ENCODE data around the gene SLC9A3. TPM values are rescaled to one million over a fixed set of nuclear protein-coding genes. Genes with fewer than 3 reads are reported as not detected.

The SLC9A3 gene
- total and polyA plus RNA-seq, 4 donors, result 2.3 to 7.2 (median 4.3) TPM

GRCh38 chr5:527646-528628, 3.7 kb upstream of the SLC9A3 start:
- 14% methylated on average over 51 of the region's 66 CpGs for WGBS (ENCODE audit: insufficient coverage)
- no peak for DNase-seq (ENCODE audit: low read depth in 4 of 6, low spot score in 6 of 6)
- Histone ChIP-seq H3K27me3 (ENCODE audit: control insufficient read depth, insufficient read depth, low read length) (peaks cover 79% of the 10 kb centered on the region), H3K4me3 (ENCODE audit: low read depth, low read length) (no peak overlapping the region), H3K27ac (ENCODE audit: low read depth, low read length) (no peak overlapping the region), H3K9me3 (ENCODE audit: control insufficient read depth, insufficient read depth, low read length) (no peaks in the 10 kb centered on the region), H3K36me3 (ENCODE audit: control insufficient read depth, insufficient read depth, low read length) (no peaks in the 10 kb centered on the region), H3K4me1 (ENCODE audit: control insufficient read depth, insufficient read depth, low read length) (peaks cover 47% of the 10 kb centered on the region)

GRCh38 chr5:526456-527088, 2.3 kb upstream of the SLC9A3 start:
- Histone ChIP-seq H3K4me1 (ENCODE audit: control insufficient read depth, insufficient read depth, low read length) (peaks cover 42% of the 10 kb centered on the region), H3K4me3 (ENCODE audit: low read depth, low read length) (no peak overlapping the region), H3K36me3 (ENCODE audit: control insufficient read depth, insufficient read depth, low read length) (no peaks in the 10 kb centered on the region), H3K27ac (ENCODE audit: low read depth, low read length) (no peak overlapping the region), H3K9me3 (ENCODE audit: control insufficient read depth, insufficient read depth, low read length) (no peaks in the 10 kb centered on the region), H3K27me3 (ENCODE audit: control insufficient read depth, insufficient read depth, low read length) (peaks cover 83% of the 10 kb centered on the region)
- DNase-seq (ENCODE audit: low read depth in 4 of 6, low spot score in 6 of 6), result no peak
- 85% methylated on average over 11 of the region's 14 CpGs for WGBS (ENCODE audit: insufficient coverage)

- peaks cover 83% of the 10 kb centered on the region for H3K27me3 ChIP-seq (ENCODE audit: control insufficient read depth, insufficient read depth, low read length)
- no peak overlapping the region for H3K4me3 ChIP-seq (ENCODE audit: low read depth, low read length)
- H3K27ac ChIP-seq (ENCODE audit: low read depth, low read length), result no peak overlapping the region
- H3K4me1 ChIP-seq (ENCODE audit: control insufficient read depth, insufficient read depth, low read length), result peaks cover 36% of the 10 kb centered on the region
- WGBS (ENCODE audit: insufficient coverage), result 53% methylated on average over 9 of the region's 9 CpGs
- no peaks in the 10 kb centered on the region for H3K9me3 ChIP-seq (ENCODE audit: control insufficient read depth, insufficient read depth, low read length)
- no peaks in the 10 kb centered on the region for H3K36me3 ChIP-seq (ENCODE audit: control insufficient read depth, insufficient read depth, low read length)
- DNase-seq (ENCODE audit: low read depth in 4 of 6, low spot score in 6 of 6), result no peak
Observed at GRCh38 chr5:525916-526315, 1.7 kb upstream of the SLC9A3 start.

GRCh38 chr5:524973-525761, 918 bp upstream of the SLC9A3 start:
- DNase-seq (ENCODE audit: low read depth in 4 of 6, low spot score in 6 of 6), result no peak
- Histone ChIP-seq H3K4me1 (ENCODE audit: control insufficient read depth, insufficient read depth, low read length) (peaks cover 35% of the 10 kb centered on the region), H3K27ac (ENCODE audit: low read depth, low read length) (no peak overlapping the region), H3K27me3 (ENCODE audit: control insufficient read depth, insufficient read depth, low read length) (peaks cover 76% of the 10 kb centered on the region), H3K36me3 (ENCODE audit: control insufficient read depth, insufficient read depth, low read length) (no peaks in the 10 kb centered on the region), H3K9me3 (ENCODE audit: control insufficient read depth, insufficient read depth, low read length) (no peaks in the 10 kb centered on the region), H3K4me3 (ENCODE audit: low read depth, low read length) (no peak overlapping the region)
- WGBS (ENCODE audit: insufficient coverage), result 40% methylated on average over 24 of the region's 24 CpGs

- Histone ChIP-seq H3K9me3 (ENCODE audit: control insufficient read depth, insufficient read depth, low read length) (no peaks in the 10 kb centered on the region), H3K36me3 (ENCODE audit: control insufficient read depth, insufficient read depth, low read length) (no peaks in the 10 kb centered on the region), H3K27me3 (ENCODE audit: control insufficient read depth, insufficient read depth, low read length) (peaks cover 71% of the 10 kb centered on the region), H3K27ac (ENCODE audit: low read depth, low read length) (no peak overlapping the region), H3K4me1 (ENCODE audit: control insufficient read depth, insufficient read depth, low read length) (peaks cover 31% of the 10 kb centered on the region), H3K4me3 (ENCODE audit: low read depth, low read length) (peak overlapping the region; percentile 49)
- WGBS (ENCODE audit: insufficient coverage), result under 1% methylated on average over 64 of the region's 69 CpGs
- peak in 2 of 6 donors; percentile 36 to 45 for DNase-seq (ENCODE audit: low read depth in 4 of 6, low spot score in 6 of 6)
Observed at GRCh38 chr5:523441-524222, 617 bp downstream of the SLC9A3 start.

GRCh38 chr5:522899-523440, 1.3 kb downstream of the SLC9A3 start:
- Histone ChIP-seq H3K36me3 (ENCODE audit: control insufficient read depth, insufficient read depth, low read length) (no peaks in the 10 kb centered on the region), H3K27ac (ENCODE audit: low read depth, low read length) (no peak overlapping the region), H3K4me3 (ENCODE audit: low read depth, low read length) (peak overlapping the region; percentile 49), H3K27me3 (ENCODE audit: control insufficient read depth, insufficient read depth, low read length) (peaks cover 70% of the 10 kb centered on the region), H3K4me1 (ENCODE audit: control insufficient read depth, insufficient read depth, low read length) (peaks cover 30% of the 10 kb centered on the region), H3K9me3 (ENCODE audit: control insufficient read depth, insufficient read depth, low read length) (no peaks in the 10 kb centered on the region)
- DNase-seq (ENCODE audit: low read depth in 4 of 6, low spot score in 6 of 6), result no peak
- 12% methylated on average over 20 of the region's 21 CpGs for WGBS (ENCODE audit: insufficient coverage)

- peaks cover 30% of the 10 kb centered on the region for H3K4me1 ChIP-seq (ENCODE audit: control insufficient read depth, insufficient read depth, low read length)
- H3K9me3 ChIP-seq (ENCODE audit: control insufficient read depth, insufficient read depth, low read length), result no peaks in the 10 kb centered on the region
- no peaks in the 10 kb centered on the region for H3K36me3 ChIP-seq (ENCODE audit: control insufficient read depth, insufficient read depth, low read length)
- H3K4me3 ChIP-seq (ENCODE audit: low read depth, low read length), result no peak overlapping the region
- WGBS (ENCODE audit: insufficient coverage), result 61% methylated on average over 16 of the region's 16 CpGs
- no peak overlapping the region for H3K27ac ChIP-seq (ENCODE audit: low read depth, low read length)
- peaks cover 61% of the 10 kb centered on the region for H3K27me3 ChIP-seq (ENCODE audit: control insufficient read depth, insufficient read depth, low read length)
- DNase-seq (ENCODE audit: low read depth in 4 of 6, low spot score in 6 of 6), result no peak
Observed at GRCh38 chr5:522116-522515, 2.1 kb downstream of the SLC9A3 start.

GRCh38 chr5:521680-522079, 2.6 kb downstream of the SLC9A3 start:
- Histone ChIP-seq H3K4me3 (ENCODE audit: low read depth, low read length) (no peak overlapping the region), H3K27ac (ENCODE audit: low read depth, low read length) (no peak overlapping the region), H3K27me3 (ENCODE audit: control insufficient read depth, insufficient read depth, low read length) (peaks cover 57% of the 10 kb centered on the region), H3K9me3 (ENCODE audit: control insufficient read depth, insufficient read depth, low read length) (peaks cover 2% of the 10 kb centered on the region), H3K4me1 (ENCODE audit: control insufficient read depth, insufficient read depth, low read length) (peaks cover 30% of the 10 kb centered on the region), H3K36me3 (ENCODE audit: control insufficient read depth, insufficient read depth, low read length) (no peaks in the 10 kb centered on the region)
- 48% methylated on average over 9 of the region's 9 CpGs for WGBS (ENCODE audit: insufficient coverage)
- no peak for DNase-seq (ENCODE audit: low read depth in 4 of 6, low spot score in 6 of 6)

- peaks cover 30% of the 10 kb centered on the region for H3K4me1 ChIP-seq (ENCODE audit: control insufficient read depth, insufficient read depth, low read length)
- 78% methylated on average over 9 of the region's 9 CpGs for WGBS (ENCODE audit: insufficient coverage)
- H3K27me3 ChIP-seq (ENCODE audit: control insufficient read depth, insufficient read depth, low read length), result peaks cover 52% of the 10 kb centered on the region
Observed at GRCh38 chr5:520850-521226, 3.4 kb downstream of the SLC9A3 start.

More at GRCh38 chr5:520850-521226, 3.4 kb downstream of the SLC9A3 start:
- peaks cover 2% of the 10 kb centered on the region for H3K9me3 ChIP-seq (ENCODE audit: control insufficient read depth, insufficient read depth, low read length)
- no peak for DNase-seq (ENCODE audit: low read depth in 4 of 6, low spot score in 6 of 6)
- no peaks in the 10 kb centered on the region for H3K36me3 ChIP-seq (ENCODE audit: control insufficient read depth, insufficient read depth, low read length)
- H3K27ac ChIP-seq (ENCODE audit: low read depth, low read length), result no peak overlapping the region
- no peak overlapping the region for H3K4me3 ChIP-seq (ENCODE audit: low read depth, low read length)

Data from spinal cord (tissue), 10 donors.